GM04504 (cell line): Measurements from ENCODE around the gene DDX46.
"Not testable (repeated sequence)": the region's sequence is repeated elsewhere in the genome, so short reads cannot be mapped to it uniquely, and the experiment has no call there.

Experiments
- DNase-seq: peaks from one replicate; pipeline ENCODE4 v3.0.0-alpha.2; 2012; ENCODE audit warnings: low read depth

The DDX46 gene

GRCh38 chr5:134840811-134841210 is 82.2 kb downstream of the DDX46 start:
- DNase-seq = no peak

- DNase-seq = no peak
Observed at GRCh38 chr5:134844252-134844651, 85.7 kb downstream of the DDX46 start.

- DNase-seq = no peak
Observed at GRCh38 chr5:134845335-134845851, 86.8 kb downstream of the DDX46 start.

GRCh38 chr5:134845852-134846640 is 87.5 kb downstream of the DDX46 start, which contains the start of gene C5orf24:
TSS of gene C5orf24 (plus strand) at chr5:134845968. CDS start at chr5:134854901, 8,933 bp downstream.
- DNase-seq = peak; percentile 91

GRCh38 chr5:134846641-134846960 is 88.0 kb downstream of the DDX46 start:
- no peak for DNase-seq

- DNase-seq = not testable (repeated sequence)
Observed at GRCh38 chr5:134849434-134849933, 90.9 kb downstream of the DDX46 start.

- DNase-seq = no peak
Observed at GRCh38 chr5:134851307-134851923, 92.8 kb downstream of the DDX46 start.

GRCh38 chr5:134856465-134856864 is 97.9 kb downstream of the DDX46 start:
- DNase-seq = not testable (repeated sequence)

- DNase-seq = no peak
Observed at GRCh38 chr5:134857401-134857800, 98.8 kb downstream of the DDX46 start.

- DNase-seq = no peak
Observed at GRCh38 chr5:134864707-134865106, 106.1 kb downstream of the DDX46 start.

GRCh38 chr5:134873494-134873893 is 114.9 kb downstream of the DDX46 start:
- no peak for DNase-seq

GRCh38 chr5:134873987-134874830 is 115.6 kb downstream of the DDX46 start, which contains the start of gene TXNDC15:
TSS of gene TXNDC15 (plus strand) at chr5:134874371. CDS start at chr5:134874428, 57 bp downstream.
- peak; percentile 72 for DNase-seq

- peak; percentile 75 for DNase-seq
Observed at GRCh38 chr5:134874831-134875655, 116.5 kb downstream of the DDX46 start.

GRCh38 chr5:134877159-134877558 is 118.6 kb downstream of the DDX46 start:
- no peak for DNase-seq

- no peak for DNase-seq
Observed at GRCh38 chr5:134878403-134878802, 119.8 kb downstream of the DDX46 start.

- DNase-seq = no peak
Observed at GRCh38 chr5:134879456-134879855, 120.9 kb downstream of the DDX46 start.
